ENCODE measurements around the gene TSPOAP1.

TSPOAP1 gene

DNA sequence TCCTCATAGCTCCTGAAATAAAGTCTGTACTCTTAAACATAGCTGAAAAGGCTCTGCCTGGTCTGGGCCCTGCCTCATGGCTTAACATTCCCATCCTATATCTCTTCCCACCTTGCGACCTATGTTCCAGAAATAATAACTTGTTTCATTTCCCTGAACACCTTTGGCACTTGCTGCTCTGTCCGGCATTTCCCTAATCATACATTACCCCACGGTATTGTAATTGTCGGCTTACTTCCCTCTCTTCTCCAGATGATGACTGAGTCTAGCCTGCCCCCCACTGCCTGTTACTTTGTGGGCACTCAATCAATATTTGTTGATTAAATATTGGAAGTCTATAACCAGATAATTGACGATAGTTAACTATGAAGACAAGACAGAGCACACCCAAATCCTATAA, 46.7 kb upstream of the TSPOAP1 start:
- TF ChIP-seq, protein P1, sequence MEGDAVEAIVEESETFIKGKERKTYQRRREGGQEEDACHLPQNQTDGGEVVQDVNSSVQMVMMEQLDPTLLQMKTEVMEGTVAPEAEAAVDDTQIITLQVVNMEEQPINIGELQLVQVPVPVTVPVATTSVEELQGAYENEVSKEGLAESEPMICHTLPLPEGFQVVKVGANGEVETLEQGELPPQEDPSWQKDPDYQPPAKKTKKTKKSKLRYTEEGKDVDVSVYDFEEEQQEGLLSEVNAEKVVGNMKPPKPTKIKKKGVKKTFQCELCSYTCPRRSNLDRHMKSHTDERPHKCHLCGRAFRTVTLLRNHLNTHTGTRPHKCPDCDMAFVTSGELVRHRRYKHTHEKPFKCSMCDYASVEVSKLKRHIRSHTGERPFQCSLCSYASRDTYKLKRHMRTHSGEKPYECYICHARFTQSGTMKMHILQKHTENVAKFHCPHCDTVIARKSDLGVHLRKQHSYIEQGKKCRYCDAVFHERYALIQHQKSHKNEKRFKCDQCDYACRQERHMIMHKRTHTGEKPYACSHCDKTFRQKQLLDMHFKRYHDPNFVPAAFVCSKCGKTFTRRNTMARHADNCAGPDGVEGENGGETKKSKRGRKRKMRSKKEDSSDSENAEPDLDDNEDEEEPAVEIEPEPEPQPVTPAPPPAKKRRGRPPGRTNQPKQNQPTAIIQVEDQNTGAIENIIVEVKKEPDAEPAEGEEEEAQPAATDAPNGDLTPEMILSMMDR (IDR thresholded peaks at IDR 0.05; ENCODE audit: low read depth, low read length) = no peak
- DNase-seq (ENCODE audit: low read depth, low spot score) = no peak
- no peak overlapping the region for H3K4me3 ChIP-seq (ENCODE audit: low read depth, low read length)
- in situ Hi-C loops (cut with HindIII; ENCODE audit: low sequenced_read_pairs) = no loop called here

DNA sequence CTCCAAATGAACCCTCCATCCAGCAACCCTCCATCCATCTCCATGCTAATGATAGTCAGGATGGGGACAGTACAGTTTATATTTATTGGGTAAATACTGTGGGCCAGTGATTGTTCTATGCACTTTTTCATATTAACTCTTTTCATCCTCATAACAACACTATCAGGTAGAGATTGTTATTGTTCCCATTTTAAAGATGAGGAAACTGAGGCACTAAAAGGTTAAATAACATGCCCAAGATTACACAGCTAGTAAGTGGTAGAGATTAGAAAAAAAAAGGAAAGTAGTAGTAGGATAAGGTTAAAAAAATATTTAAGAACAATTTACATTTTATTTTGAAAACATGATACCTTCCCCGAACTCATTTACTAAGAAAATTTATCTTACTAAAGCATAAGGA, 45.3 kb upstream of the TSPOAP1 start:
- TF ChIP-seq, protein P1 (IDR thresholded peaks at IDR 0.05; ENCODE audit: low read depth, low read length) = no peak
- H3K4me3 ChIP-seq (ENCODE audit: low read depth, low read length) = no peak overlapping the region
- in situ Hi-C loops (cut with HindIII; ENCODE audit: low sequenced_read_pairs) = no loop called here
- DNase-seq (ENCODE audit: low read depth, low spot score) = no peak

- no peak for DNase-seq (ENCODE audit: low read depth, low spot score)
- TF ChIP-seq, protein P1 (IDR thresholded peaks at IDR 0.05; ENCODE audit: low read depth, low read length) = no peak
- in situ Hi-C loops (cut with HindIII; ENCODE audit: low sequenced_read_pairs) = no loop called here
- H3K4me3 ChIP-seq (ENCODE audit: low read depth, low read length) = no peak overlapping the region
These were observed 44.4 kb upstream of the TSPOAP1 start for GRCh38 chr17:58373003-58373402.

- DNase-seq (ENCODE audit: low read depth, low spot score) = no peak
- TF ChIP-seq, protein P1 (IDR thresholded peaks at IDR 0.05; ENCODE audit: low read depth, low read length) = no peak
- H3K4me3 ChIP-seq (ENCODE audit: low read depth, low read length) = no peak overlapping the region
- in situ Hi-C loops (cut with HindIII; ENCODE audit: low sequenced_read_pairs) = no loop called here
These were observed 42.8 kb upstream of the TSPOAP1 start for GRCh38 chr17:58371300-58371950.

- TF ChIP-seq, protein P1 (IDR thresholded peaks at IDR 0.05; ENCODE audit: low read depth, low read length) = no peak
- no peak for DNase-seq (ENCODE audit: low read depth, low spot score)
- in situ Hi-C loops (cut with HindIII; ENCODE audit: low sequenced_read_pairs) = no loop called here
- H3K4me3 ChIP-seq (ENCODE audit: low read depth, low read length) = no peak overlapping the region
These were observed 42.1 kb upstream of the TSPOAP1 start for GRCh38 chr17:58370716-58371115.

- TF ChIP-seq, protein P1 (IDR thresholded peaks at IDR 0.05; ENCODE audit: low read depth, low read length) = no peak
- in situ Hi-C loops (cut with HindIII; ENCODE audit: low sequenced_read_pairs) = no loop called here
These were observed 41.7 kb upstream of the TSPOAP1 start for GRCh38 chr17:58370309-58370708.

More at GRCh38 chr17:58370309-58370708, 41.7 kb upstream of the TSPOAP1 start:
- no peak overlapping the region for H3K4me3 ChIP-seq (ENCODE audit: low read depth, low read length)
- no peak for DNase-seq (ENCODE audit: low read depth, low spot score)

Data from astrocyte of the spinal cord (primary cell).